Raji (cell line): Measurements from ENCODE around the gene VSIG10.

Source experiments
- POLR2A ChIP-seq: IDR thresholded peaks from 2 replicates; pipeline ENCODE4 v1.6.1; 2011; ENCODE audit warnings: low read depth, low read length, control low read depth; ENCODE audit not compliant: insufficient read depth

Gene VSIG10

GRCh38 chr12:118068445-118068844, 35.4 kb downstream of the VSIG10 start:
- TF ChIP-seq POLR2A: no peak

GRCh38 chr12:118065380-118065779, 38.4 kb downstream of the VSIG10 start:
- no peak for TF ChIP-seq POLR2A

DNA sequence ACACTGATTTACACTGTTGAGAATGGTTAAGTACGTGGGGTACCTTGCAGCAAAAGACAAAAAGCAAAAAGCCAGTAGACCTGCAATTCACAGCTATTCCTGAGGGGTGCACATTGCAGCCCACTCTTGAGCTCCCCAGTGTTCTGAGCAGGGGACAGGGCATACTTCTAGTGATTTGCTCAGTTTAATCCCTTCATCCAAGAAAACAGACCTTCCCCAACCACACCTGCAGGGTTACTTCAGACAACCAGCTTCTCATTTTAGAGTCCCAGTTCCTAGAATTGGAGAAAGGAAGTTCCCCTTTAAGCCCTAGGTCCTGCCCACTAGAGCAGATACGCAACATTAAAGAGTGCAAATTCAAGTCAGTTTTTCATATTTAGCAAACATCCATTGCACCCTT, 39.2 kb downstream of the VSIG10 start:
- TF ChIP-seq POLR2A: no peak

DNA sequence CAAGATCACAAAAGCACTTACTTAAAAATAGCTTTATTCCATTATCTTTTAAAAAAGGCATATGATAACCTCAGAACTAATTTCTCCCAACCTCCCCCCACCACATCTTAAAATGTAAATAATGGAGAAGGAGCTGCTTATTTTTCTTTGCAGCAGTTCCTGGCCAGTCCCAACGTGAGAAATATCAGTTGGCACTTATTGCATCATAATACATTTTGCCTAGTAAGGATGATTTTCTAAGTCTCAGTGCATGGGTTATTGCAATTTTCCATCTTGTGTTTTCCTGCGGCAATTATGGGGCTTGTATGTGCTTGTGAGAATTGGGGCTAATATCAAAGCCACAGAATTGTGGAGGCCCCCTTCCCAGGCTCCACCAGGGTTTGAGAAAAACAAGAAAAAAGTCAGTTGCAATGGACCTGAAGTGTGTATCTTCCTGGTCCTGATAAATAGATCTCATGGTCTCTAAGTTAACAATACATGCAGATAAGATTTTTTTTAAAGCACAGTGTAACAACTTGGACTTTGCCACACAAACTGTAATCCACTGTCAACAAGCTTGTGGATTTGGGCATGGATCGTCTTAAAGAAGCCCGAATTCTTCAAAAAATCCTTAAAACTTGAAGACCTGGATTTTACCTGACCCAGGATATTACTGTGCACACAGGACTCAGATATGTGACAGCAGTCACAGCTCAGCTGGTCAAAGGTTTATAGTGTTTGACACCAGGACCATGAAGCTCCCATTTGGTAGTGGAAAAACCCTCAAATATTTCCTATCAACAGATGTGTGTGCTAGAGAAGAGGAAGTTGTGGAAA, 40.0 kb downstream of the VSIG10 start:
- TF ChIP-seq POLR2A: no peak

DNA sequence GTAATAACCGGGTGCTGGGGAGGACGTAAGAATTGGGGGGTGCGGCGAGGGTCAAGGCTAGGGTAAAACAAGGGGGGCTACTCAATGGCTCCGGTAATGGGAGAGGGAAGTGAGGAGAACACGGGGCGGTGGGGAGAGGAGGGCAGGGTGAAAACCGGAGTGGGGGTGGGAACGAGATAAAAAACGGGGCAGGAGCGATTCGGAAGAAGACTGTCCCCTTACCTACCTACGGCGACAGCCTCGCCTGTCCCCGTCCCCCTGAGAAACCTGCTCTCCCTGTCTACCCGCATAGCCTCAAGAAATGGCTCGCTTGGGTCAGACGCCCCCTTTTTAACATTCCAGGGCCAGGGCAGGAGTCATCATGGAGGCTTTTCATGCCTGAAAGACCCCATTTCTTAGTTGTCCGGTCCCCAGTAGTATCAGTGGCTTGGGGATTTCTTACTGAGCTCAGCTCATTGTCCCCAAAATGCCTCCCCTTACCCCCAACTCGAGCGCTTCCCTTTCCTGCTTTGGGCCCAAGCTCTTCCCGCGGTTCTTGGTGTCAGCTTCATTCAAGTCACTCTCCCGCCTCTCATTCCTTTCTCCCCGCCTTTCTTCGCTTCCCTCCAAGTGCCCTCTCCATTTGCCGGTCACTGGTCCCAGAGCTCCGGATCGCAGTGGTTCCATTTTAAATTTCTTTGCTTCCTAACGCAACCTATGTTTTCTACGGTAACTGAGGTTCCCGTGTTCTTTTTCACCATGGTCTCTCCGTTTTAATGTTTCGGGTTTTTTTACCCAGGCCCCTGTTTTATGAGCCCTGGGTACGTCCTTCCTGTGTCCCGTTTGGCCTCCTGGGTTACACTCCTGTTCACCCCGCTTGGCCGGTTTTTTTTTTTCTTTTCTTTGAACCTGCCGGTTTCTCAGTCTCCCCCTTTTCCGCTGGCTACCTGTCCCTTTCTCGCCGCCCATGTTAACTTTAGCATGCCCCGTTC, 41.7 kb downstream of the VSIG10 start:
- TF ChIP-seq POLR2A: no peak

DNA sequence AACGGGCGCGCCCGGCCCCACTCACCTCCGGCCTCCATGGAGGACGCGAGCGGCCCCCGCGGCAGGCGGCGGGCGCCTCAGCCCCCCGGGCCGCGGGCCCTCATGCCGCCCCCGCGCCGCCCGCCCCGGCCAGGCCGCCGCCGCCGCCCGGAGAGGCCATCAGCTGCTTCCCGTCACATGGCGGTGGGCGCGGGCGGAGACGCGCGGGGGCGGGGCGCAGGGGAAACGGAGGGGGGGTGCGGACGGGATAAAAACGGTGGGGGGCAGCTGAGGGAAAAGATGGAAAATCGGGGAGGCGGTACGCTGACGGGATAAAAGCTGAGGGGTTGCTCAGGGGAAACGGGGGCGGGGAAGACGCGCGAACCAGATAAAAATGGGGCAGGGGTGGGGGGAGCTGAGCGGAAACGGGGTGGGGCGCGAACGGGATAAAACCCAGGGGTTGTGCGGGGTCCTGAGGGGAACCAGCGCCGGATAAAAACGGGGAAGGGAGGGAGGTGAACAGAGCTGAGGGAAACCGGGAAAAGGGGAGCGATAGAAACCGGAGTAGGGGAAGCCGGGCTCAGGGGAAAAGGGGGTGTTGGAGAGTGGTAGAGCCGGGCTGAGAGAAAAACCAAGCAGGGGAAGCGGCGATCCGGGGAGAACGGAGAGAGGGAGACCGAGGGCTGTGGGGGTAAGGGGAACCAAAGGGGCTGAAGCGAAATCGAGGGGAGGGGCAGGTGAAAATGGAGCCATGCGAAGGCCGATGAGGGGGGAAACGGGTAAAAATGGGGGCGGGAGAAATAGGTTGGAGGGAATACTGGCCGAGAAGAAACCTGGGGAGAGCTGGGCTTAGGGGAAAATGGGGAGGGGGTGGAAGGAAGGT, 42.6 kb downstream of the VSIG10 start, which contains the start of gene WSB2:
Gene WSB2, minus strand, starts transcription at position 169 of the 862 bp plus-strand sequence. Its CDS starts 131 bp downstream, at position 38.
- TF ChIP-seq POLR2A: no peak

DNA sequence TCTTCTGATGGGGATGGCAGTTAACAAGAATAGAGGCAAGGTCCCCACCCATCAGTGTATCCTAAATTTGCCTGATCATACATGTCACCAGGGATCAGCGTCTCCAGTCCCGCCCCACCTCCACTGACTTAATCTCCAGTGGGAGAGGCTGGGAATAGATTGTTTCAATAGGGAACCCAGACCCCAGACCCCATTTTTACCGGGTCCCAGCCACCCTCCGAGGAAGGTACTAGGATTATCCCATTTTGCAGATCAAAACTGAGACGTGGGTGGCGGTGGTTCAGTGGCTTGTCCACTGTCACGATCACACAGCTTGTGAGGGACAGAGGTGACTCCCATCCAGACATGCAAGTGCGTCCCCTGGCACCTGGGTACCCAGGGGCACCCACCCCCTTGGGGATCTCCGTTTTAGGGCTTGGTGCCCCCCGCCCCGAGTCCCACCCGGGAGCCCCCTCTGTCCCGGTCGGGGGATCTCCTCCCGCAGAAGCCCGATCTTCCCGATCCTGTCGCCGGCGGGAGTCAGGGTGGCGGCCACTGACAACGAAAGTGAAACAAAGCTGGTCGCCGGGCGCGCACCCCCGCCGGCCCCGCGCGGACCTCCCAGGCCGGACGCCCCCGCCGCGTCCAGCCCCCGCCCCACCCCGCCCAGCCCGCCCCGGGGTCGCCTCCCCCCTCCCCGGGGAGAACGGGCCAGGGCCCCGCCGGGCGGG, 43.4 kb downstream of the VSIG10 start:
- no peak for TF ChIP-seq POLR2A

- TF ChIP-seq POLR2A: no peak
These were observed 44.2 kb downstream of the VSIG10 start for GRCh38 chr12:118059341-118060191.

DNA sequence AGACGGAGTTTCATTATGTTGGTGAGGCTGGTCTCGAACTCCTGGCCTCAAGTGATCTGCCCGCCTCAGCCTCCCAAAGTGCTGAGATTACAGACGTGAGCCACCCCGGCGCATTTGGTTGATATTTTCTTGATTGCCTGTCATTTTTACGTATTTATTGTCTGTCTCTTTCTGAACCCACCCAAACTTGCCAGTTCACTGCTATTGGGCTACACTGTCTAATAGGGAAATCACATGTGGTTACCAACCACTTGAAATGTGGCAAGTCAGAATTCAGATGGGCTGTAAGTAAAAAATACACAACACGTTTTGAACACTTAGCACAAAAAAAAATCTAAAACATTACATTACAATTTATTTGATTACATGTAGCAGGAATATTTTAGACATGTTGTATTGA, 44.9 kb downstream of the VSIG10 start:
- TF ChIP-seq POLR2A: no peak

DNA sequence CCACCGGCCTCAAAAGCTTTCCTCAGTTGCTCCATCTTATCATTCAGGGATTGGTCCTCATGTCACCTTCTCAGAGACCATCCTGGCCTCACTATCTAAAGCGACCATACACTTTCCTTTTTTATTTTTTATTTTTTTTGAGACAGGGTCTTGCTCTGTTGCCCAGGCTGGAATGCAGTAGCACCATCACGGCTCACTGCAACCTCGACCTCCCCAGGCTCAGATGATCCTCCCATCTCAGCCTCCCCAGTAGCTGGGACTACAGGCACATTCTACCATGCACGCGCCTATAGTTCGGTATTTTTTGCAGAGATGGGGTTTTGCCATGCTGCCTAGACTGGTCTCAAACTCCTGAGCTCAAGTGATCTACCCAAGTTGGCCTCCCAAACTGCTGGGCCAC, 45.6 kb downstream of the VSIG10 start:
- no peak for TF ChIP-seq POLR2A

DNA sequence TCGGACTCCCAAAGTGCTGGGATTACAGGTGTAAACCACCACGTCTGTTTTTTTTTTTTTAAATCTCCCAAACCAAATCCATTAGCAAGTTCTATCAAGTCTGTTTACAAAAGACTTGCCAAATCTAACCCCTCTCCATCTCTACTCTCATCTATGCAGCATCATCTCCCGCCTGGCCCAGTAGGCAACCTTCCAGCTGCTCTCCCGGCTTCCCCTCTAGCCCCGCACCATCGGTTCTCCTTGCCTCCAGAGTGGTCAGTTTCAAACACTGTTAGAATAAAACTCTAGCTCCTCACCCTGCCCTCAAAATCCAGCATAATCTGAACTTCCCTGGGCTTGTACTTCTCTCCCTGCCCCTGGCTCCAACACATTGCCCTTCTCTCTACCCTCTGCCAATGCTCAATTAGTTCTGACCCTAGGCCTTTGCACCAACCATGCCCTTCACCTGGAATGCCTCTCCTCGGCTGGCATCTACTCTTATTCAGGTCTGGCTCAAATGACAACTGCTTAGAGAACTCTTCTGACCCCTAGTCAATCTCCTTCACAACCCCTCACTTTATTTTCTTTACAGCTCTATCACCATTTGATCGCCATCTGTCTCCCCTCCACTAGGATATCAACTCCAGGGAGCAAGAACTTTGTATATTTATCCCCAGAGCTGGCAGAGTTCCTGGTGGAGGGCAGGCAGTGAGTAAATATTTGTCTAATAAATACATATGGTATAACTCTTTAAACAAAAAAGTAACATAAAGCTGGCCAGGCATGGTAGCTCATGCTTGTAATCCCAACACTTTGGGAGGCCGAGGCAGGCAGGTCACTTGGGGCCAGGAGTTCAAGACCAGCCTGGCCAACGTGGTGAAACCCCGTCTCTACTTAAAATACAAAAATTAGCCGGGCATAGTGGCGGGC, 47.7 kb downstream of the VSIG10 start:
- TF ChIP-seq POLR2A: no peak

DNA sequence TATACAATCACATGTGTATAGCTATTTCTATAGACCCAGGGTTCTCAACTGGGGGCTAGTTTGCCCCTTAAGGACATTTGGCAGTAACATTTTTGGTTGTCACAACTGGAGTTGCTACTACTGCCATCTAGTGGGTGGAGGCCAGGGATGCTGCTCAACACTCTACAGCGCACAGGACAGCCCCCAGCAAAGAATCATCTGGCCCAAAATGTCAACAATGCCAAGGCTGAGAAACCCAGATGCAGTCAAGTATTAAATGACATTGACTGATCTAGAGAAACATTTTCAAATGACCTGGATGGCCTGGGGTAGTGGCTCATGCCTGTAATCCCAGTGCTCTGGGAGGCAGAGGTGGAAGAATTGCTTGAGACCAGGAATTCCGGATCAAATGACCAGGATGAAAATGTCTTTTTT, 48.7 kb downstream of the VSIG10 start:
- no peak for TF ChIP-seq POLR2A
